Fibroblast of the aortic adventitia (primary cell): ENCODE data around the gene AUTS2. TPM values are rescaled to one million over a fixed set of nuclear protein-coding genes. Genes with fewer than 3 reads are reported as not detected.

Experiments used
- DNase-seq: peaks from one replicate; pipeline ENCODE4 v3.0.0-alpha.2; 2010; ENCODE audit warnings: low read depth
- H3K4me3 ChIP-seq: 2 replicates; pipeline ENCODE4 v1.5.1; 2011; ENCODE audit warnings: low read depth, mild to moderate bottlenecking, control low read depth, low read length, moderate library complexity
- total RNA-seq: library from RNA; depleted of rRNA; stranded (reverse); fragments of >200 nt; gene quantifications from 2 replicates; pipeline ENCODE4 v1.2.3, GENCODE V29; 2012; ENCODE audit warnings: low replicate concordance
- TF ChIP-seq, protein P1 (sequence below): IDR thresholded peaks from 2 replicates; pipeline ENCODE4 v1.5.1; 2011; ENCODE audit warnings: mild to moderate bottlenecking, low read length, control low read depth, inconsistent platforms; ENCODE audit not compliant: insufficient read depth

The AUTS2 gene
- total RNA-seq, 1 donor = 10.7 TPM

DNA sequence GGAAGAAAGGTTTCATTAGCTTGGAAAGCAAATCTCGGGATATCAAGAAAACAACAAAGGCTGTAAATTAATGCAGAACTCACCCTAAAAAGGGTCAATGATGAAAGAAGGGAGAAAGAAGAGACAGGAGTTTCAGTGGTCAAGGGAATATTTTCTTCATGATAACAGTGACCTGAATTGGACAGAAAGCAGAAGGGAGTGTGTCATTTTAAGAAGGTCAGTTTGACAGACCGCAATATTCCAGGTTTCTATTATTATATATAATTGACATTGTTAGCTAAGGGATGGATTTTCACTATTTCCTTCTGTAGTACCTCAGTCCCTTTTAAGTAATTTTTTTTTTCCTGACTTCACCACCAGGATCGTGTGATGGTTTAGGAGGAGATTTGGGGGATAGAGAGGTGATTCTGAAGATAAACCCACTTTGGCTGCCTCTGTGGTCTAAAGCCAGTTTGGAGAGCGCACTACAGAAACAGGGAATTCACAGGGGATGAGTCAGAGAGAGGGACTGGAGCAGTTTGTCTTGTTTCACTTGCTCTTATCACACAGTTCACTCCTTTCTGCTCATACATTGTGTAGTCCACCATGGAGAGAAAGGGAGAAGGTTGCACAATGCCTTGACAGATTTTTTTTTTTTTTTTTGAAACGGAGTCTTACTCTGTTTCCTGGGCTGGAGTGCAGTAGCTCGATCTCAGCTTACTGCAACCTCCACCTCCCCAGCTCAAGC, 417.9 kb downstream of the AUTS2 start:
- TF ChIP-seq, protein P1, sequence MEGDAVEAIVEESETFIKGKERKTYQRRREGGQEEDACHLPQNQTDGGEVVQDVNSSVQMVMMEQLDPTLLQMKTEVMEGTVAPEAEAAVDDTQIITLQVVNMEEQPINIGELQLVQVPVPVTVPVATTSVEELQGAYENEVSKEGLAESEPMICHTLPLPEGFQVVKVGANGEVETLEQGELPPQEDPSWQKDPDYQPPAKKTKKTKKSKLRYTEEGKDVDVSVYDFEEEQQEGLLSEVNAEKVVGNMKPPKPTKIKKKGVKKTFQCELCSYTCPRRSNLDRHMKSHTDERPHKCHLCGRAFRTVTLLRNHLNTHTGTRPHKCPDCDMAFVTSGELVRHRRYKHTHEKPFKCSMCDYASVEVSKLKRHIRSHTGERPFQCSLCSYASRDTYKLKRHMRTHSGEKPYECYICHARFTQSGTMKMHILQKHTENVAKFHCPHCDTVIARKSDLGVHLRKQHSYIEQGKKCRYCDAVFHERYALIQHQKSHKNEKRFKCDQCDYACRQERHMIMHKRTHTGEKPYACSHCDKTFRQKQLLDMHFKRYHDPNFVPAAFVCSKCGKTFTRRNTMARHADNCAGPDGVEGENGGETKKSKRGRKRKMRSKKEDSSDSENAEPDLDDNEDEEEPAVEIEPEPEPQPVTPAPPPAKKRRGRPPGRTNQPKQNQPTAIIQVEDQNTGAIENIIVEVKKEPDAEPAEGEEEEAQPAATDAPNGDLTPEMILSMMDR = no peak
- DNase-seq = peak; percentile 81

DNA sequence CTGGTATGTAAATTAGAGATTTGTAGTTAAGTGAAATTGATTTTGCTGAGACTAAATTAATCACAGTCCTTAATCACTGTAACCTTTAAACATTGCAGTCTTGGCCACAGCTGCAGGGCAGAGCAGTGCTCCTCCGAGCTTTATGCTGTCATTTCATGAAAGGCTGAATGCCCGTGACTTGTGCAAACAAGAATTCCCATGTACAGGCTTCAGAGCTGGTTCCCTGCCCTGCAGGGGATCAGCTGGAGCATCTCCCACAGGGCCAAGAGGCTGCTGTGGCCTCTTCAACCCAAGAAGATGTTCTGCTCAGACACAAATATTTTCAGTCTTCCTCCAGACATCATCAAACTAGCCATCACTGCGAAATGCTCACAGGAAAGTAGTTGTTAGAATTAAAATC, 419.1 kb downstream of the AUTS2 start:
- DNase-seq = no peak
- H3K4me3 ChIP-seq = no peak overlapping the region
- TF ChIP-seq, protein P1 = no peak

More for the DNA sequence above, 417.9 kb downstream of the AUTS2 start:
- H3K4me3 ChIP-seq = no peak overlapping the region

DNA sequence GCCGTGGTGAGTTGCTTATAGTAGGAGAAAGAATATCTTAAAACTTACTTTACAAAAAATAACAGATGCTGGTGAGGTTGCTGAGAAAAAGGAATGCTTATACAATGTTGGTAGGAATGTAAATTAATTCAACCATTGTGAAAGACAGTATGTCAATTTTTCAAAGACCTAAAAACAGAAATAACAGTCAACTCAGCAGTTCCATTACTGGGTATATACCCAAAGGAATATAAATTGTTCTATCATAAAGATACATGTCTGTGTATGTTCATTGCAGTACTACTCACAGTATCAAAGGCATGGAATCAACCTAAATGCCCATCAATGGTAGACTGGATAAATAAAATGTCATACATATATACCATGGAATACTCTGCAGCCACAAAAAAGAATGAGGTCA, 420.4 kb downstream of the AUTS2 start:
- TF ChIP-seq, protein P1 = no peak
- H3K4me3 ChIP-seq = no peak overlapping the region
- no peak for DNase-seq

DNA sequence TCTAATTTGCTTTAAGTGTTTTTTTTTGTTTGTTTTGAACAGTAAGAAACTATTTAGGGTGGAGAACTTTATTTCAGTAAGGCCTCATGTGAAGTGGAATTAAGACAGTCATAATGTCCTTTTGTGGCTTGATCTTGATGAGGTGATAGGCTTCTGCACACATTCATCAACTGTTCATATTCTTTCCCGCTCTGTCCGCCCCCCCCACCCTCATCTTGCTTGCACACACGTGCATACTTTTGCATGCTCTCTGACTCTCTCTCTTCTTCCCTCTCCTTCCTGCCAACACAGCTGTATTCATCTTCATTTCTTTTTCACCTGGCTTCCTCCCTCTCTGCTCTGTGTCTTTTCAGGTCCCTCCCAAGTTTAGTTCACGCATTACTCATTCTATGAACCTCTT, 429.6 kb downstream of the AUTS2 start:
- no peak for DNase-seq
- TF ChIP-seq, protein P1 = no peak
- no peak overlapping the region for H3K4me3 ChIP-seq

DNA sequence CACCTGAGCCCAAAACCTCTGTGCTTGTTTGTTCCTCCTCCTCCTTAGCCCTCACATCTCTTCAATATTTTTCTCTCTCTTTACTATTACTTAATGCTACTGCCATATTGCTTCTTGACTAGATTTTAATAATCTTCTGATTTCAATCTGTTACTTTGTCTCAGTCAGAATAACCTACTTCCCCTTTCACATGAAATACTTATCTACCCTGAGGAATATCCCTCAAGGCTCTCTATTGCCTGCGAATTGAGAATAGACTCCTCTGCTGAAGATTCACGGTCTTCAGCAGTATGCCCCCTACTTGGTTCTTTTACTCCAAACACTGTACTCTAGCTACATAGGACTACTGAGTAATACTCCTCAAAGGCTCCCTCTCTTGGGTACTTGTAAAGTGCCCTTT, 430.3 kb downstream of the AUTS2 start:
- TF ChIP-seq, protein P1 = no peak
- no peak overlapping the region for H3K4me3 ChIP-seq
- no peak for DNase-seq

DNA sequence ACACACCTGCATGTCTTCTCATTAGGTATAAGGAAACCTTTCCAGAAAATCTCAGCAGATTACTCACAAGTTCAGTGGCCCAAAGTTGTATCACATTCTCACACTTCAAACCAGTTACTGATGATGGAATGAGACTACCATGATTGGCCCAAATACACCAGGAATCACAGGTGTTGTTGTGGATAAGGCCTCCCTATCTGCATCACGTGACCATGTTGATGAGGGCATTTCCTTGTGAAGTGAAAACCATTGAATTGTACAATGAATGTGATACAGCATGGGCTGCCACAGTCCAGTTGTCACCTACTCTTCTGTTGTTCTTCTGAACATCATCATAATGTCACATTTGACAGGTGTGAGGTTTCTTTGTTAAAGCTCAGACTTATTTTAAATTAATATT, 431.7 kb downstream of the AUTS2 start:
- H3K4me3 ChIP-seq = no peak overlapping the region
- DNase-seq = no peak
- TF ChIP-seq, protein P1 = no peak

DNA sequence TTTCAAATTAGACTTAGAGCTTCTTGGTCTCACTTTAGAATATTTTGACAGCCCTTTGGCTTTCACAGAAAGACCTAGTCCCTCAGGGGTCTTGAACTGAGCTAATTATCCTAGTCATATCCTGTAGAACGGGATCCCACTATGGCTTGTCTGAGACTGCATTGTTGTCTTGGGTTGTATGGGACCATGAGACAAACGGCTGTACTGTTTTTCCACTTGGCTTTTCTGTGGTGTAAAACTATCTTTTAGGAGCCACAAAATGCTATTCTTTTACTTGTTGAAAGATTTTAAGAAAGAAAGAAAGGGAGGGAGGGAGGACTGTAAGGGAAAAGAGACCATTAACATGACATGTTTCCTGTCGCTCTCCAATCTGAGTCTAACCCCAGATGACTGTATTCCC, 432.5 kb downstream of the AUTS2 start:
- TF ChIP-seq, protein P1 = no peak
- H3K4me3 ChIP-seq = no peak overlapping the region
- no peak for DNase-seq
